Esophagus squamous epithelium (tissue), 4 donors: ENCODE data around the gene TMC1.

Source experiments
- POLR2A ChIP-seq, 4 donors: fragments of 450-650 bp; IDR thresholded peaks; one replicate each; pipeline ENCODE4 v1.6.1; 2017; ENCODE audit warnings: antibody characterized with exemption in 4 of 4, mild to moderate bottlenecking in 4 of 4, moderate library complexity in 3 of 4
- TF ChIP-seq, protein P1 (sequence below), 6 experiments: fragments of 450-650 bp in 4 of 6; fragments of 200-600 bp in 2 of 6; sonication (generic) in 2 of 6; IDR thresholded peaks; one replicate each; pipeline ENCODE4 v1.5.1; 2016 to 2019; ENCODE audit warnings: antibody characterized with exemption in 6 of 6, mild to moderate bottlenecking in 4 of 6, moderate library complexity in 4 of 6

DNA sequence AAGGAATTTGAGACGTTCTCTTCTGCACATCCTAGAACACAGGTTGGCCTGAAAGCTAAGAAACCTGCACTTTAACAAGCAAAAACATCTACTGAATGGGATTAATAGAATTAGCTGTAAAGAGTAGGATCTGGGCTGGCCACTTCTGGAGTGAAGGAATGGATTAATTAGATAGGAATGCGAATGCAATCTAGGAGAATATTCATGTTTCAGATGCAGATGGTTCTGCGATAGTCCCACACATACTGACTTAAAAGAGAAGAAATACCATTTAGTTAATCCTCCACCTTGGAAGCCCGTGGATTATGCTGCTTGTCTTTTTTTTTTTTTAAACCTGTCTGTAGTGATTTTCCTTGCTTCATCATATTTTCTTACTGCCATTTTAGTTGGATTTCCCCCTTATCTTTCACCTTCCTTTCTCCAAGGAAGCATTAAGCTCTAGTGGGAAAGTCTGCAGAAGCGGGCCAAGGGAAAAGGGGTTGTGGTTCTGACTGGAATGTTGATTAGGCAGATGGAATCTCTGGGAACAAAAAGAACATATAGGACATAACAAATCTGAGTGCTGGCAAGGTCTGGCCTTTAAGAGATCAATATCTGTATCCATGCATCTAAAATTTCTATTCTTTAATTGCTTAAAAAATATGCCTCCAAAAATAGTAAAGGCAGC is 279.1 kb downstream of the TMC1 start:
- no peak for TF ChIP-seq POLR2A (IDR thresholded peaks at IDR 0.05)
- TF ChIP-seq, protein P1, sequence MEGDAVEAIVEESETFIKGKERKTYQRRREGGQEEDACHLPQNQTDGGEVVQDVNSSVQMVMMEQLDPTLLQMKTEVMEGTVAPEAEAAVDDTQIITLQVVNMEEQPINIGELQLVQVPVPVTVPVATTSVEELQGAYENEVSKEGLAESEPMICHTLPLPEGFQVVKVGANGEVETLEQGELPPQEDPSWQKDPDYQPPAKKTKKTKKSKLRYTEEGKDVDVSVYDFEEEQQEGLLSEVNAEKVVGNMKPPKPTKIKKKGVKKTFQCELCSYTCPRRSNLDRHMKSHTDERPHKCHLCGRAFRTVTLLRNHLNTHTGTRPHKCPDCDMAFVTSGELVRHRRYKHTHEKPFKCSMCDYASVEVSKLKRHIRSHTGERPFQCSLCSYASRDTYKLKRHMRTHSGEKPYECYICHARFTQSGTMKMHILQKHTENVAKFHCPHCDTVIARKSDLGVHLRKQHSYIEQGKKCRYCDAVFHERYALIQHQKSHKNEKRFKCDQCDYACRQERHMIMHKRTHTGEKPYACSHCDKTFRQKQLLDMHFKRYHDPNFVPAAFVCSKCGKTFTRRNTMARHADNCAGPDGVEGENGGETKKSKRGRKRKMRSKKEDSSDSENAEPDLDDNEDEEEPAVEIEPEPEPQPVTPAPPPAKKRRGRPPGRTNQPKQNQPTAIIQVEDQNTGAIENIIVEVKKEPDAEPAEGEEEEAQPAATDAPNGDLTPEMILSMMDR (IDR thresholded peaks at IDR 0.05), result no peak
